ENCODE results near the gene TBC1D9B. TPM values are rescaled to one million over a fixed set of nuclear protein-coding genes. Genes with fewer than 3 reads are reported as not detected.
"Not testable (repeated sequence)": the region's sequence is repeated elsewhere in the genome, so short reads cannot be mapped to it uniquely, and the experiment has no call there.

TBC1D9B gene
- total RNA-seq, 6 experiments from 2014 or later, result 58.7 to 81.9 (median 69.5) TPM

DNA sequence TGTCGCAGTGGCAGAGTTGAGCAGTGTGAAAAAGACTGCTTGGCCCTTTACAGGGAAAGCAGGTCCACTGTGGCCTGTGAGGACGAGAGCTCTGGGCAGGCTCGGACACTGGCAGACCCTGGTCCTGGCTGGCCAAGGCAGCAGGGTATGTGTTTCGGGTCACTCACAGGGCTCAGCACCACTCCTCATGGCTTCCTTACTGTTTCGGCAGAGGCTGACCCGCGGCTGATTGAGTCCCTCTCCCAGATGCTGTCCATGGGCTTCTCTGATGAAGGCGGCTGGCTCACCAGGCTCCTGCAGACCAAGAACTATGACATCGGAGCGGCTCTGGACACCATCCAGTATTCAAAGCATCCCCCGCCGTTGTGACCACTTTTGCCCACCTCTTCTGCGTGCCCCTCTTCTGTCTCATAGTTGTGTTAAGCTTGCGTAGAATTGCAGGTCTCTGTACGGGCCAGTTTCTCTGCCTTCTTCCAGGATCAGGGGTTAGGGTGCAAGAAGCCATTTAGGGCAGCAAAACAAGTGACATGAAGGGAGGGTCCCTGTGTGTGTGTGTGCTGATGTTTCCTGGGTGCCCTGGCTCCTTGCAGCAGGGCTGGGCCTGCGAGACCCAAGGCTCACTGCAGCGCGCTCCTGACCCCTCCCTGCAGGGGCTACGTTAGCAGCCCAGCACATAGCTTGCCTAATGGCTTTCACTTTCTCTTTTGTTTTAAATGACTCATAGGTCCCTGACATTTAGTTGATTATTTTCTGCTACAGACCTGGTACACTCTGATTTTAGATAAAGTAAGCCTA lies 71.3 kb downstream of the TBC1D9B start:
- WGBS (ENCODE audit: insufficient coverage, low coverage, low lambda C conversion rate, missing lambda C conversion rate), result 100% methylated on average over 1 of the region's 19 CpGs
- H3K27ac ChIP-seq, result peak overlapping the region in 1 of 3 donors; percentile 25

DNA sequence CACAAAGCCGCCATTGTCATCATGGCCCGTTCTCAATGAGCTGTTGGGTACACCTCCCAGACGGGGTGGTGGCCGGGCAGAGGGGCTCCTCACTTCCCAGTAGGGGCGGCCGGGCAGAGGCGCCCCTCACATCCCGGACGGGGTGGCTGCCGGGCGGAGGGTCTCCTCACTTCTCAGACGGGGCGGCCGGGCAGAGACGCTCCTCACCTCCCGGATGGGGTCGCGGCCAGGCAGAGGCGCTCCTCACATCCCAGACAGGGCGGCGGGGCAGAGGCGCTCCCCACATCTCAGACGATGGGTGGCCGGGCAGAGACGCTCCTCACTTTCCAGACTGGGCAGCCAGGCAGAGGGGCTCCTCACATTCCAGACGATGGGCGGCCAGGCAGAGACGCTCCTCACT lies 72.8 kb downstream of the TBC1D9B start:
- H3K36me3 ChIP-seq, result peaks cover 21 to 72% (median 46%) of the 10 kb centered on the region in 4 donors
- DNase-seq; ATAC-seq; H3K27ac ChIP-seq; H3K9me3 ChIP-seq; H3K4me3 ChIP-seq; H3K27me3 ChIP-seq; intact Hi-C loops (cut with DNase I): not testable (repeated sequence)
- peaks cover 0 to 52% (median 3%) of the 10 kb centered on the region in 4 donors for H3K4me1 ChIP-seq
- no CpG with 5 or more reads among the region's 28 CpGs for WGBS (ENCODE audit: insufficient coverage, low coverage, low lambda C conversion rate, missing lambda C conversion rate)

More for the DNA sequence above, 71.3 kb downstream of the TBC1D9B start:
- Histone ChIP-seq H3K4me1 (peaks cover 0 to 52% (median 3%) of the 10 kb centered on the region in 4 donors), H3K4me3 (no peak overlapping the region), H3K36me3 (peaks cover 17 to 57% (median 36%) of the 10 kb centered on the region in 4 donors), H3K27me3 (no peaks in the 10 kb centered on the region), H3K9me3 (no peaks in the 10 kb centered on the region)
- ATAC-seq (peak; percentile 13 to 50 (median 32)), DNase-seq (peak in 1 of 3 donors; percentile 57)
- intact Hi-C loops (cut with DNase I), result no loop called here
- peak; percentile 24 for TF ChIP-seq POLR2A (IDR thresholded peaks at IDR 0.05)
- TF ChIP-seq, protein P1, sequence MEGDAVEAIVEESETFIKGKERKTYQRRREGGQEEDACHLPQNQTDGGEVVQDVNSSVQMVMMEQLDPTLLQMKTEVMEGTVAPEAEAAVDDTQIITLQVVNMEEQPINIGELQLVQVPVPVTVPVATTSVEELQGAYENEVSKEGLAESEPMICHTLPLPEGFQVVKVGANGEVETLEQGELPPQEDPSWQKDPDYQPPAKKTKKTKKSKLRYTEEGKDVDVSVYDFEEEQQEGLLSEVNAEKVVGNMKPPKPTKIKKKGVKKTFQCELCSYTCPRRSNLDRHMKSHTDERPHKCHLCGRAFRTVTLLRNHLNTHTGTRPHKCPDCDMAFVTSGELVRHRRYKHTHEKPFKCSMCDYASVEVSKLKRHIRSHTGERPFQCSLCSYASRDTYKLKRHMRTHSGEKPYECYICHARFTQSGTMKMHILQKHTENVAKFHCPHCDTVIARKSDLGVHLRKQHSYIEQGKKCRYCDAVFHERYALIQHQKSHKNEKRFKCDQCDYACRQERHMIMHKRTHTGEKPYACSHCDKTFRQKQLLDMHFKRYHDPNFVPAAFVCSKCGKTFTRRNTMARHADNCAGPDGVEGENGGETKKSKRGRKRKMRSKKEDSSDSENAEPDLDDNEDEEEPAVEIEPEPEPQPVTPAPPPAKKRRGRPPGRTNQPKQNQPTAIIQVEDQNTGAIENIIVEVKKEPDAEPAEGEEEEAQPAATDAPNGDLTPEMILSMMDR (IDR thresholded peaks at IDR 0.05), result no peak

DNA sequence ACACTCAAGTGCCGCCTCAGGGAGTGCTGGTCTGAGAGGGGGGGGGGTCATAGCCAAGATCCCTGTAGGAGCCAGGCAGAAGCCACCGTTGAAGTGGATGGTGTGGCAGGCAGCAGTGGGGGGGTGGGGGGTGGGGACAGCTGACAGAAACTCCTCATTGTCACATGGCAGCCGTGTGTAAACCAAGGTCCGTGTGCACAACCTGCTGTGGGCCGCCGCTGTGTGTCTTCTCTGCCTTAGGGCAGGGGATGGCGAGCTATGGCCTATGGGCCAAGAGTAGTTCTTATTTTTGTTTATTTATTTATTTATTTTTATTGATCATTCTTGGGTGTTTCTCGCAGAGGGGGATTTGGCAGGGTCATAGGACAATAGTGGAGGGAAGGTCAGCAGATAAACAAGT lies 73.6 kb downstream of the TBC1D9B start:
- Histone ChIP-seq H3K27me3 (no peaks in the 10 kb centered on the region), H3K4me1 (peaks cover 0 to 51% (median 3%) of the 10 kb centered on the region in 4 donors), H3K27ac (no peak overlapping the region), H3K4me3 (no peak overlapping the region), H3K36me3 (peaks cover 21 to 79% (median 49%) of the 10 kb centered on the region in 4 donors), H3K9me3 (no peaks in the 10 kb centered on the region)
- peak in 3 of 4 donors; percentile 1 to 14 (median 2) for ATAC-seq
- no peak for TF ChIP-seq POLR2A (IDR thresholded peaks at IDR 0.05)
- TF ChIP-seq, protein P1 (IDR thresholded peaks at IDR 0.05), result no peak
- DNase-seq, result no peak
- WGBS (ENCODE audit: insufficient coverage, low coverage, low lambda C conversion rate, missing lambda C conversion rate), result 54% methylated on average over 5 of the region's 8 CpGs
- intact Hi-C loops (cut with DNase I), result no loop called here

DNA sequence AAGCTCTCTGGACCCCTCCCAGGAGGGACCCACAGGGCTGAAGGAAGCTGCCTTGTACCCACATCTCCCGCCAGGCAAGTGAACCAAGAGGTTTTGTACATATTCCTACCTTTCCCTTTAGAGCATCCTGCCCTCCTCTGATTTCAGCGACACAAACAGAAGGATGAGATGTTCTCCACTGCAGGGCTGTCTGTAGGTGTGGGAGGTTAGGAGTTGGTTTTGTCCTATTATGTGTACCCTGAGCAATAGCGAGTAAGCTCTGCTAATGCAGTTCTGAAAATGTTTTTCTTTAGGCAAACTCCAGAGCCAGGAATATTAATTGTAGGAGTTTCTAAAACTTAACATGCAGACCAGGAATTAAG lies 74.0 kb downstream of the TBC1D9B start:
- no peak overlapping the region for H3K4me3 ChIP-seq
- H3K4me1 ChIP-seq, result peaks cover 0 to 55% (median 4%) of the 10 kb centered on the region in 4 donors
- ATAC-seq (no peak), DNase-seq (no peak)
- no peaks in the 10 kb centered on the region for H3K9me3 ChIP-seq
- no peaks in the 10 kb centered on the region for H3K27me3 ChIP-seq
- 92% methylated on average over 3 of the region's 3 CpGs for WGBS (ENCODE audit: insufficient coverage, low coverage, low lambda C conversion rate, missing lambda C conversion rate)
- peak; percentile 11 for TF ChIP-seq POLR2A (IDR thresholded peaks at IDR 0.05)
- TF ChIP-seq, protein P1 (IDR thresholded peaks at IDR 0.05), result no peak
- H3K36me3 ChIP-seq, result peaks cover 21 to 84% (median 53%) of the 10 kb centered on the region in 4 donors
- H3K27ac ChIP-seq, result no peak overlapping the region
- intact Hi-C loops (cut with DNase I), result no loop called here

DNA sequence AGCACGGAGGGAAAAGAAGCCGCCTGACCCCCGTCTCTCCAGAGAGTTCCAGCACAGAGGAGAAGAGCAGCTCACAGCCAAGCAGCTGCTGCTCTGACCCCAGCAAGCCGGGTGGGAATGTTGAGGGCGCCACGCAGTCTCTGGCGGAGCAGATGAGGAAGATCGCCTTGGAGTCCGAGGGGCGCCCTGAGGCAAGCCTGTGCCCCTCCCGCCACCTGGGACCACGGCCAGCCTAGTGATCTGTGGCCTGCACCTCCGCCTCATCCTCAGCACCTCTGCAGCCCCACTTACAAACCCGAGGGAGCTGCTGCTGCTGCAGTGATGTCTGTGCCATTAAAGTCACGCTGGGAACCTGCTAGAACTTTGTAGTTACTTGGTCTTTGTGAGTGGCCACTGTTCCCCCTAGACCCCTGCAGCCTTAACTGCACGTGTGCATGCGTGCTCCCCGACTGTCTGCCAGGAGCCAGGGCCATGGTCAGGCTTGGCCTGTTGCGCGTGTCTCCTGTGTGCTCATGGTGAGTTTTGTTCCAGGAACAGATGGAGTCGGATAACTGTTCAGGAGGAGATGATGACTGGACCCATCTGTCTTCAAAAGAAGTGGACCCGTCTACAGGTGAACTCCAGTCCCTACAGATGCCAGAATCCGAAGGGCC lies 74.5 kb downstream of the TBC1D9B start:
- Histone ChIP-seq H3K27me3 (no peaks in the 10 kb centered on the region), H3K9me3 (no peaks in the 10 kb centered on the region), H3K36me3 (peaks cover 21 to 87% (median 56%) of the 10 kb centered on the region in 4 donors), H3K4me1 (peaks cover 0 to 58% (median 4%) of the 10 kb centered on the region in 4 donors), H3K4me3 (no peak overlapping the region), H3K27ac (peak overlapping the region in 1 of 3 donors; percentile 2)
- peak in 2 of 4 donors; percentile 3 to 8 for ATAC-seq
- 80% methylated on average over 1 of the region's 23 CpGs for WGBS (ENCODE audit: insufficient coverage, low coverage, low lambda C conversion rate, missing lambda C conversion rate)
- DNase-seq, result no peak
- TF ChIP-seq, protein P1 (IDR thresholded peaks at IDR 0.05), result no peak
- intact Hi-C loops (cut with DNase I), result no loop called here
